ENCODE measurements around the gene MED17. TPM values are rescaled to one million over a fixed set of nuclear protein-coding genes. Genes with fewer than 3 reads are reported as not detected.

MED17 gene
- total RNA-seq, 1 experiment from 2014 or later: 67.9 TPM

DNA sequence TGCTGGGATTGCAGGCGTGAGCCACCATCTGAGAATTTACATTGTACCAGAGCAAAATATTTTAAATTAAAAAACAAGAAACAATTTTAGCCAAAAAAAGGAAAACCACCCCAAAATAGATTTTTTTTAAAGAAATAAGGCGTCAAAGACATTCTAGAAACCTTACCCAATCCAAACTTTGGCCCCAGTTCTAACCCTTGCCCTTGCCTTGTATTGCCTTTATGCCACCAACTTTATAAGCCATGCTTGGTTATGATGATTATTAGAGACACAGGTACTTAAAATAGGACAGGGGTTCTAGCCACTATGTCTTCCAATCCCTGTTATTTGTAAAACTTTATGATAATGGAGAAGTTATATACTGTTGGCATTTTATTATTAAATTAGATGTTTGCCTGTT, 30.8 kb upstream of the MED17 start:
- Histone ChIP-seq H3K27me3 (replicated peaks; ENCODE audit: insufficient read depth, low read depth, low read length, poor library complexity) (no peaks in the 10 kb centered on the region), H3K36me3 (ENCODE audit: insufficient read depth, low read length, poor library complexity, severe bottlenecking) (peaks cover 8% of the 10 kb centered on the region), H3K9me3 (ENCODE audit: low read depth, low read length, poor library complexity, severe bottlenecking) (no peaks in the 10 kb centered on the region), H3K27ac (ENCODE audit: low read depth, low read length, poor library complexity, severe bottlenecking) (no peak overlapping the region), H3K4me3 (ENCODE audit: low read depth, low read length, poor library complexity, severe bottlenecking) (no peak overlapping the region), H3K4me1 (ENCODE audit: insufficient read depth, low read length, poor library complexity, severe bottlenecking) (no peaks in the 10 kb centered on the region)
- no peak for TF ChIP-seq EZH2 (IDR thresholded peaks at IDR 0.05; ENCODE audit: borderline replicate concordance, low read depth, low read length, poor library complexity, severe bottlenecking)
- TF ChIP-seq, protein P1, sequence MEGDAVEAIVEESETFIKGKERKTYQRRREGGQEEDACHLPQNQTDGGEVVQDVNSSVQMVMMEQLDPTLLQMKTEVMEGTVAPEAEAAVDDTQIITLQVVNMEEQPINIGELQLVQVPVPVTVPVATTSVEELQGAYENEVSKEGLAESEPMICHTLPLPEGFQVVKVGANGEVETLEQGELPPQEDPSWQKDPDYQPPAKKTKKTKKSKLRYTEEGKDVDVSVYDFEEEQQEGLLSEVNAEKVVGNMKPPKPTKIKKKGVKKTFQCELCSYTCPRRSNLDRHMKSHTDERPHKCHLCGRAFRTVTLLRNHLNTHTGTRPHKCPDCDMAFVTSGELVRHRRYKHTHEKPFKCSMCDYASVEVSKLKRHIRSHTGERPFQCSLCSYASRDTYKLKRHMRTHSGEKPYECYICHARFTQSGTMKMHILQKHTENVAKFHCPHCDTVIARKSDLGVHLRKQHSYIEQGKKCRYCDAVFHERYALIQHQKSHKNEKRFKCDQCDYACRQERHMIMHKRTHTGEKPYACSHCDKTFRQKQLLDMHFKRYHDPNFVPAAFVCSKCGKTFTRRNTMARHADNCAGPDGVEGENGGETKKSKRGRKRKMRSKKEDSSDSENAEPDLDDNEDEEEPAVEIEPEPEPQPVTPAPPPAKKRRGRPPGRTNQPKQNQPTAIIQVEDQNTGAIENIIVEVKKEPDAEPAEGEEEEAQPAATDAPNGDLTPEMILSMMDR (conservative IDR thresholded peaks at IDR 0.05; ENCODE audit: low read depth, low read length): no peak
- intact Hi-C loops (cut with micrococcal nuclease; ENCODE audit: unreplicated experiment): no loop called here
- DNase-seq (ENCODE audit: low spot score): no peak
- POLR2A ChIA-PET (ENCODE audit: low non-redundant PET): no interaction called here
- no TSS peak for BruUV-seq (replicated peaks)
- CTCF ChIA-PET: no interaction called here

GRCh38 chr11:93756748-93757147, 27.3 kb upstream of the MED17 start:
- H3K4me1 ChIP-seq (ENCODE audit: insufficient read depth, low read length, poor library complexity, severe bottlenecking): no peaks in the 10 kb centered on the region
- no peak for DNase-seq (ENCODE audit: low spot score)
- POLR2A ChIA-PET (ENCODE audit: low non-redundant PET): no interaction called here
- H3K4me3 ChIP-seq (ENCODE audit: low read depth, low read length, poor library complexity, severe bottlenecking): no peak overlapping the region
- no peak for TF ChIP-seq EZH2 (IDR thresholded peaks at IDR 0.05; ENCODE audit: borderline replicate concordance, low read depth, low read length, poor library complexity, severe bottlenecking)
- TF ChIP-seq, protein P1 (conservative IDR thresholded peaks at IDR 0.05; ENCODE audit: low read depth, low read length): no peak
- no peaks in the 10 kb centered on the region for H3K9me3 ChIP-seq (ENCODE audit: low read depth, low read length, poor library complexity, severe bottlenecking)
- BruUV-seq (replicated peaks): no TSS peak
- intact Hi-C loops (cut with micrococcal nuclease; ENCODE audit: unreplicated experiment): no loop called here
- CTCF ChIA-PET: interaction anchor here (0.7 kb wide), 1 partner anchor 104 kb away, joined by 4 read pairs; no protein-coding TSS in a partner anchor
- no peaks in the 10 kb centered on the region for H3K27me3 ChIP-seq (replicated peaks; ENCODE audit: insufficient read depth, low read depth, low read length, poor library complexity)
- no peak overlapping the region for H3K27ac ChIP-seq (ENCODE audit: low read depth, low read length, poor library complexity, severe bottlenecking)
- H3K36me3 ChIP-seq (ENCODE audit: insufficient read depth, low read length, poor library complexity, severe bottlenecking): peaks cover 13% of the 10 kb centered on the region

- H3K9me3 ChIP-seq (ENCODE audit: low read depth, low read length, poor library complexity, severe bottlenecking): no peaks in the 10 kb centered on the region
- no peaks in the 10 kb centered on the region for H3K4me1 ChIP-seq (ENCODE audit: insufficient read depth, low read length, poor library complexity, severe bottlenecking)
- no peak overlapping the region for H3K4me3 ChIP-seq (ENCODE audit: low read depth, low read length, poor library complexity, severe bottlenecking)
- H3K36me3 ChIP-seq (ENCODE audit: insufficient read depth, low read length, poor library complexity, severe bottlenecking): peaks cover 13% of the 10 kb centered on the region
- no peaks in the 10 kb centered on the region for H3K27me3 ChIP-seq (replicated peaks; ENCODE audit: insufficient read depth, low read depth, low read length, poor library complexity)
- ChIA-PET CTCF (no interaction called here), POLR2A (ENCODE audit: low non-redundant PET) (no interaction called here)
- TF ChIP-seq, protein P1 (conservative IDR thresholded peaks at IDR 0.05; ENCODE audit: low read depth, low read length): no peak
- no peak for TF ChIP-seq EZH2 (IDR thresholded peaks at IDR 0.05; ENCODE audit: borderline replicate concordance, low read depth, low read length, poor library complexity, severe bottlenecking)
- BruUV-seq (replicated peaks): no TSS peak
- no peak for DNase-seq (ENCODE audit: low spot score)
- H3K27ac ChIP-seq (ENCODE audit: low read depth, low read length, poor library complexity, severe bottlenecking): no peak overlapping the region
- intact Hi-C loops (cut with micrococcal nuclease; ENCODE audit: unreplicated experiment): no loop called here
Observed at GRCh38 chr11:93757301-93757700, 26.8 kb upstream of the MED17 start.
